SK-N-SH (cell line): ENCODE measurements around the gene FOXA3.

Experiments
- CHD2 ChIP-seq: fragments of 150-350 bp; IDR thresholded peaks from 2 replicates; pipeline ENCODE4 v1.6.1; 2018; ENCODE audit warnings: low read length; ENCODE audit not compliant: partially characterized antibody
- CTCF ChIP-seq: fragments of 200-600 bp; sonication (generic); IDR thresholded peaks from 2 replicates; pipeline ENCODE4 v1.6.1; 2017; ENCODE audit warnings: antibody characterized with exemption, mild to moderate bottlenecking, moderate library complexity
- EP300 ChIP-seq, 2 experiments: IDR thresholded peaks; 2 replicates each; pipeline versions ENCODE4 v1.4.0 to v1.6.1; 2012; ENCODE audit warnings: borderline replicate concordance in 1 of 2, low read depth in 1 of 2, low read length in 1 of 2
- EZH2phosphoT487 ChIP-seq: fragments of 200-600 bp; sonication (generic); IDR thresholded peaks from 2 replicates; pipeline ENCODE4 v1.6.1; 2017; ENCODE audit warnings: low read depth, mixed run types, mild to moderate bottlenecking, antibody characterized with exemption, moderate library complexity, borderline replicate concordance
- GABPA ChIP-seq: IDR thresholded peaks from 2 replicates; pipeline ENCODE4 v1.4.0; 2012; ENCODE audit warnings: low read depth, mild to moderate bottlenecking
- MXI1 ChIP-seq: IDR thresholded peaks from 2 replicates; pipeline ENCODE4 v1.6.1; 2012; ENCODE audit warnings: mild to moderate bottlenecking, low read depth, low read length, improper control_type of control experiment
- NFIC ChIP-seq: IDR thresholded peaks from 2 replicates; pipeline ENCODE4 v1.4.0; 2012; ENCODE audit warnings: borderline replicate concordance
- POLR2AphosphoS5 ChIP-seq: IDR thresholded peaks from 2 replicates; pipeline ENCODE4 v1.6.1; 2012; ENCODE audit warnings: low read depth, low read length
- RCOR1 ChIP-seq: fragments of 150-350 bp; IDR thresholded peaks from 2 replicates; pipeline ENCODE4 v1.6.1; 2017; ENCODE audit warnings: antibody characterized with exemption, low read length
- RFX5 ChIP-seq: IDR thresholded peaks from 2 replicates; pipeline ENCODE4 v1.6.1; 2012; ENCODE audit warnings: mild to moderate bottlenecking, improper control_type of control experiment, low read length
- SIN3A ChIP-seq: IDR thresholded peaks from 2 replicates; pipeline ENCODE4 v1.6.1; 2012; ENCODE audit warnings: low read depth, mild to moderate bottlenecking, low read length, moderate library complexity, borderline replicate concordance
- USF2 ChIP-seq: fragments of 150-350 bp; IDR thresholded peaks from 2 replicates; pipeline ENCODE4 v1.6.1; 2017; ENCODE audit warnings: antibody characterized with exemption, low read length, low read depth, borderline replicate concordance
- YY1 ChIP-seq: IDR thresholded peaks from 2 replicates; pipeline ENCODE4 v1.4.0; 2012; ENCODE audit warnings: low read depth, mild to moderate bottlenecking
- TF ChIP-seq, protein P1 (sequence below): IDR thresholded peaks from 2 replicates; pipeline ENCODE4 v1.6.1; 2012; ENCODE audit warnings: mild to moderate bottlenecking, low read depth, low read length, moderate library complexity

DNA sequence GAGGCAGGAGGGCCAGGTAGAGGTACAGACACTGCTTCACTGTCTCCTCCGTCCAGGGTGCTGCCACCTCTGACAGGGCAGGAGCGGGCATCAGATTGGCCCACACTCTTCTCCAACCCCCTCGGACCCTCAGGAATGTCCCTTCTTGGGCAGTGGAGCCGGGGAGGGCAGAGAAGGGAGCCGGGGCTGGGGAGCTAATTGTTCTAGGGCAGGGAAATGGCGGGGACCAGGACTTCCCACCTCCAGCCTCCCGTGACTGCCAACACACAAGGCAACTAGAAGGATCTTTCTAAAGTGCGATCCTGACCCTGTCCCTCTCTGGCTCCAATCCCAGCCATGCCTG, 38.9 kb upstream of the FOXA3 start:
- TF ChIP-seq GABPA (no peak), CTCF (no peak), USF2 (no peak), EZH2phosphoT487 (no peak), CHD2 (no peak), POLR2AphosphoS5 (no peak), NFIC (no peak), EP300 (IDR thresholded peaks at IDR 0.05; ENCODE audit: borderline replicate concordance in 1 of 2, low read depth in 1 of 2, low read length in 1 of 2) (no peak), YY1 (no peak), RFX5 (no peak), MXI1 (no peak), SIN3A (no peak), RCOR1 (no peak)
- TF ChIP-seq, protein P1, sequence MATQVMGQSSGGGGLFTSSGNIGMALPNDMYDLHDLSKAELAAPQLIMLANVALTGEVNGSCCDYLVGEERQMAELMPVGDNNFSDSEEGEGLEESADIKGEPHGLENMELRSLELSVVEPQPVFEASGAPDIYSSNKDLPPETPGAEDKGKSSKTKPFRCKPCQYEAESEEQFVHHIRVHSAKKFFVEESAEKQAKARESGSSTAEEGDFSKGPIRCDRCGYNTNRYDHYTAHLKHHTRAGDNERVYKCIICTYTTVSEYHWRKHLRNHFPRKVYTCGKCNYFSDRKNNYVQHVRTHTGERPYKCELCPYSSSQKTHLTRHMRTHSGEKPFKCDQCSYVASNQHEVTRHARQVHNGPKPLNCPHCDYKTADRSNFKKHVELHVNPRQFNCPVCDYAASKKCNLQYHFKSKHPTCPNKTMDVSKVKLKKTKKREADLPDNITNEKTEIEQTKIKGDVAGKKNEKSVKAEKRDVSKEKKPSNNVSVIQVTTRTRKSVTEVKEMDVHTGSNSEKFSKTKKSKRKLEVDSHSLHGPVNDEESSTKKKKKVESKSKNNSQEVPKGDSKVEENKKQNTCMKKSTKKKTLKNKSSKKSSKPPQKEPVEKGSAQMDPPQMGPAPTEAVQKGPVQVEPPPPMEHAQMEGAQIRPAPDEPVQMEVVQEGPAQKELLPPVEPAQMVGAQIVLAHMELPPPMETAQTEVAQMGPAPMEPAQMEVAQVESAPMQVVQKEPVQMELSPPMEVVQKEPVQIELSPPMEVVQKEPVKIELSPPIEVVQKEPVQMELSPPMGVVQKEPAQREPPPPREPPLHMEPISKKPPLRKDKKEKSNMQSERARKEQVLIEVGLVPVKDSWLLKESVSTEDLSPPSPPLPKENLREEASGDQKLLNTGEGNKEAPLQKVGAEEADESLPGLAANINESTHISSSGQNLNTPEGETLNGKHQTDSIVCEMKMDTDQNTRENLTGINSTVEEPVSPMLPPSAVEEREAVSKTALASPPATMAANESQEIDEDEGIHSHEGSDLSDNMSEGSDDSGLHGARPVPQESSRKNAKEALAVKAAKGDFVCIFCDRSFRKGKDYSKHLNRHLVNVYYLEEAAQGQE, result no peak
